ENCODE results near the gene RAF1. TPM values are rescaled to one million over a fixed set of nuclear protein-coding genes. Genes with fewer than 3 reads are reported as not detected.
A peak's percentile ranks its signal among the peaks of the same experiment; 100 is the strongest.
"Not testable (repeated sequence)": the region's sequence is repeated elsewhere in the genome, so short reads cannot be mapped to it uniquely, and the experiment has no call there.

The RAF1 gene
- 61.0 and 61.7 TPM in 2 replicates for total RNA-seq (2014; rRNA removed; shearing (Covaris generic))
- 43.7 and 57.4 TPM in 2 replicates for polyA plus RNA-seq (2015; cell fraction: cytosol; rRNA removed)
- polyA plus RNA-seq (2015; cell fraction: nucleus; rRNA removed) = 110 and 121 TPM in 2 replicates

DNA sequence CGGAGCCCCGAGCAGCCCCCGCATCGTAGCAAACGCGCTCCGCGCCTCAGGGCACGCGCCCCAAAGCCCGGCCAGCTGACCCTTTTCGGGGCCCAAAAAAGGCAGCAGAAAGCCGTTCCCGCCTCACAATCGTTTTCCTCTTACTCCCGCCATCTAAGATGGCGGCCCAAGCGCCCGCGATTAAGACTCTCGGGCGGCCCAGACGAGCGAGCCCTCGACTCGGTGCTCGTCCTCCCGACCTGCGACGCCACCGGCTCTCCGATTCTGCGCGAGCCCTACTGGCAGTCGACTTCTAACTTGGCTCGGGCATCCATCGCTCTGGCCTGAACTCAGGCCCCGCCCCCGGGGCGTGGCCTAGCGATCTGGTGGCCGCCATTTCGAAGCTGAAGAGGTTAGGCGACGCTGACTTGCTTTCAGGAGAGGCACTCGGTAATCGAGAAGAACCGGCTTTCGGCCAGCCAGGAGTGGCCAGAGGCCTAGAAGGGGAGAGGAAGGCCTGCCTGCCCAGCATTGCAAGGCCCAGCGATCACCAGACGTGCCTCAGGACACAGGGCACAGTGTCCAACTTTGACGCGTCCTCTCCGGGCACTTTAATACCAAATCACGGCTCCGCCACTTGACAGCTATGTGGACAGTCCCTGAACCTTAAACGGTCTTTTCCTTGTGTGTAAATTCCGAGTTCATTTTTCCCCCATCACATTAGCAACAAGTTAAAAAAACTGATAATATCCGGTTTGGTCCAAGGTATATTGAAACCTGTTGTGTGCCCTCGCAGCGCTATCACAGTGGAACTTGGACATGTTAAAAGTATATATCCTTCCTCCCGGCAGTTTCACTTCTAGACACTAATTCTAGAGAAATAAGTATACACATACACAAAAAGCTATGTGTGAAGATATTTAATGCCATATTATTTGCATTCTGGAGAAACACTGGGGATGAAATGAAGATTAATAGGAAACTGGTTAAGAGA lies at the start of gene RAF1:
TSS of gene RAF1 (minus strand) at position 182 of the 973 bp plus-strand sequence. CDS start 45,396 bp downstream, outside the sequence.
- DNase-seq (ENCODE audit: low read depth, low spot score) = peak; percentile 97
- in situ Hi-C loops (cut with HindIII; ENCODE audit: low pct_unique_long_range_greater_than_20kb, low sequenced_read_pairs) = no loop called here

DNA sequence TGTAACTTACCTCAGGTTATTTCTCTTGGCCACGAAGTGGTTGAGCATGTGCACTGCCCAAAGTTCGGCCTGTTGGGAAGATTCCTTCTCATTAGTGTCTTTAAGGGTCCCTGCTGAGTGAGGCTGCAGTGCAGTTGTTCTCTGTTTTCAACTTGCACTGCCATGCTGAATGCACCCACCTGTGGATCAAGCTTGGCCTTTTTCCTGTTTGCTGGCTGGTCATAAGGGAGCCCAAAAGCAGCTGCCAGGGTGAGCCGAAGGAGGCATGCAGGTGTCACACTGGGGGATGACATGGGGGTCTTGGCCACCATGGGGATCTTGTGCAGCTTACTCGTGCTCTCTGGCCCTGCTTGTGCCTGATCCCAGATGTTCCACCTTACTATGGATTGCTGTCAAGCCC lies 46.1 kb upstream of the RAF1 start:
- in situ Hi-C loops (cut with HindIII; ENCODE audit: low pct_unique_long_range_greater_than_20kb, low sequenced_read_pairs) = no loop called here
- no peak for DNase-seq (ENCODE audit: low read depth, low spot score)

DNA sequence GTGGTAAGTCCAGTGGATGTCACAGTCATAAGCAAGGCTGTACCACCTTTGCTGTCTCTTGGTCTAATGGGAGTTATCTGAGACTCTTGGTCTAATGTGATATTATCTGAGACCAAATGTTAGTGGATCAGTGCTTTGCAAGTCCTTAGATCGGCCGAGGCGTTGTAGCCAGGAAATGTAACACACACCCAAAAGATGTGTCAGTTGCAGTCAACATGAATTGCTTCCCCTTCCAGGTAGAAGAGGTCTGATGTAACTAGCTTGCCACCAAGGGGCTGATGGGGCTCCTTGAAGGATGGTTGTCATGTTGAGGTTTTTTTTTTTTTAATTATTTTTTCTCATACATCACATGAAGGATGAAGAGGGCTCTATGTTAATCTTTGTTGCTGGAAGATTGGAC lies 45.4 kb upstream of the RAF1 start:
- in situ Hi-C loops (cut with HindIII; ENCODE audit: low pct_unique_long_range_greater_than_20kb, low sequenced_read_pairs) = no loop called here
- DNase-seq (ENCODE audit: low read depth, low spot score) = no peak

DNA sequence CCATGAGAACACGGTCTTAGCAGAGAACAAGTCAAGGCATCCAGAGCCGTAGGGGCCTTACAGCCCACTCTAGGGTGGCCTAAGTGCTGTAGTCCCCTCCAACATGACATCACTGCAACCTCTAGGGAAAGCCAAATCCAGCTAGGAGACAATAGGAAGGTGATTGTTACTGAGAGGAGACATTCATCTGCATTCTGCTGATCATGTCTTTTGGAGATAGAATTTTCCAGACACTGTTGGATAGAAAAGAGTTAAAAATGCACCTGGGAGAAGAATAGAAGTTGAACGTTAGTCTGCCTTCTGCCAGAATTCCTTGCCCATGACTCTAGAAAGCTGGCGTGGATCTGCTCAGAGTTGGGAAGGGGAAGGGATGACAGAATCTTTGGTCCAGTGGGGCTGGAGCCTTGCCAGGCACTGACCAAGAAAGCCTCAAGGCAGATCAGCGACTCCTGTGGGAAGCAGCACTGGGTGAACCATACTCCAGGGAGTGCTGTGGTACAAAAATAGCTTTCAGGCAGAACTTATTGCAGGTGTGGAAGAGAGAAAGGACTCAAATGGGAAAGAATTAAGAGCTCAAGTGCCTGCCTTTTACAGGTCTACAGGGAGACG lies 44.8 kb upstream of the RAF1 start:
- in situ Hi-C loops (cut with HindIII; ENCODE audit: low pct_unique_long_range_greater_than_20kb, low sequenced_read_pairs) = no loop called here
- peak; percentile 37 for DNase-seq (ENCODE audit: low read depth, low spot score)

DNA sequence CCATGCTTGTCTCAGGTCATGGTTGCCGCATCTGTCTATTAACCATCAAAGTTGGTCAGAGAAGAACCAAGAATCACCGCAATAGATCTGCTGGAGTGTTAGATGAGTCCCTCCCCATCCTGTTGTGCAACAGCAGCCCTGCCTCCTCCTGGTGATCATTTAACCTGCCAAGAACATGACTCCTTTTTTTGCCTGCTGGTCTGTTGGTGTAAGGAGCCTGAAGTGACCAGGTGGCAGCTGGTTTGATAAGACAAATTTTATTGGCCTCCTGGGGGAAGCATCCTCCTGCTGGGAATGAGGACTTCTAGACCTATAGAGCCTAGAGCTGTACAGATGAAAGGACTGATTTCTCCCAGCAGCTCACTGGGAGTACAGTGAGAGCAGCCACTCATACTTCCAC lies 43.5 kb upstream of the RAF1 start:
- in situ Hi-C loops (cut with HindIII; ENCODE audit: low pct_unique_long_range_greater_than_20kb, low sequenced_read_pairs) = no loop called here
- no peak for DNase-seq (ENCODE audit: low read depth, low spot score)

DNA sequence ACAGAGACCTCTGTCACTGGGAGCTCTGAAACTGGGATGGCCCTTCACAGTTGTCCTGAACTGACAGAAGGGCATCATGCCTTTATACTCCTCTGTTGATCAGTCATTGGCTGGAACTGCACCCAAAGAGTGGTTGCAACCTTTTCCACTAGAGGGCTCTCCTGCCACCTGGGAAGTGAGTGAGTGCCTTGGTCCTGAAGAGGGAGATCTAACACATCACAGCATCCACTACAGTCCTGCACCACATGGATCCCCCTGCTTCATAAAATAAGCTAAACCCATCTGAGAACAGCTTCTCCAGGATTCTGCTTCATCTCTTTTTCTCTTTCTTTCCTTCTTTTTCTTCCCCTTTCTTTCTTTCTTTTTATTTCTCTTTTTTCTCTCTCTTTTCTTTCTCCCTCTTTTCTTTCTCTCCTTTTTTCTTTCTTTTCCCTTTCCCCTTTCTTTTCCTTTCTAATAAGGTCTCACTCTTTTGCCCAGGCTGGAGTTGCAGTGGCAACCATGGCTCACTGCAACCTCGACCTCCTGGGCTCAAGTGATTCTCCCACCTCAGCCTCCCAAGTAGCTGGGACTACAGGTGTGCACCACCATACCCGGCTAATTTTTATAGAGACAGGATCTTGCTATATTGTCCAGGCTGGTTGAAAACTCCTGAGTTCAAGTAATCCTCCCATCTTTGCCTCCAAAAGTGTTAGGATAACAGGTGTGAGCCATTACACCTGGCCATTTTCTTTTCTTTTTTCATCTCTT lies 42.8 kb upstream of the RAF1 start:
- DNase-seq (ENCODE audit: low read depth, low spot score) = peak; percentile 92
- in situ Hi-C loops (cut with HindIII; ENCODE audit: low pct_unique_long_range_greater_than_20kb, low sequenced_read_pairs) = no loop called here

DNA sequence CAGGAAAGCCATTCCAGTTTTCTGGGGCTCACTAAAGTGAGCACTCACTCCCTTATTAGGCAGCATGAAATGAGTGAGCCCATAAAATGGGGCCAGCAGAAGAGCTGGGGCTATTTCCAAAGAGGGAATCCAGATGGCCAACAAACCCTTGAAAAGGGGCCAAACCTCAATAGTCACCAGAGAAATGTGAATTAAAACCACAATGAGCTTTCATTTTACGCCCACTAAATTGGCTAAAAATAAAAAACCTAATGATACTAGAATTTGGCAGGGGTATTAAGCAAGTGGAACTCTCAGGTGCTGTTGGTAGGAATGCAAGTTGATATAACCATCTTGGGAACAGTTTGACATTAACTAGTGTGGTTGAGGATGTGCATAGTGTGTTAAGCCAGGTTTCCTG lies 42.1 kb upstream of the RAF1 start:
- DNase-seq (ENCODE audit: low read depth, low spot score) = no peak
- in situ Hi-C loops (cut with HindIII; ENCODE audit: low pct_unique_long_range_greater_than_20kb, low sequenced_read_pairs) = no loop called here

DNA sequence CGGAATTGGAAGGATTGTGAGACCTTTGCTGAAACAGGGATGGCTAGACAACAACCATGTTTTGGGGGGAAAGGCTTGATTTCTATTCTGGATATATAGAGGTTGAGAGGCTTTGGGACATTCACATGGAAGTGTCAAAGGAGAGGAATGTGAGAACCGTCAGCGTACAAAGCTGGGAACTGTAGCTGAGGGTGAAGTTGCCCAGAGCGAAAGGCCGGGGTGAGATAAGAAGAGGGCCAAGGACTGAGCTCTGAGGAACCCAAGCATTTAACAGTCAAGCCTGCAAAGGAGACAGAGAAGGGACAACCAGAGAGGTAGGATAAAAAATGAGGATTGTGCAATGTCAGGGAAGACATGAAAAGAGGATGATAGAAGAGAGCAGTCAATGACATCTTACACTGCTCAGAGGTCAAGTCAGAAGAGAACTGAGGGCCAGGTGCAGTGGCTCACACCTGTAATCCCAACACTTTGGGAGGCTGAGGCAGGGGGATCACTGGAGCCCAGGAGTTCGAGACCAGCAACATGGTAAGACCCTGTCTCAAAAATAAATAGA lies 41.5 kb upstream of the RAF1 start:
- DNase-seq (ENCODE audit: low read depth, low spot score) = no peak
- in situ Hi-C loops (cut with HindIII; ENCODE audit: low pct_unique_long_range_greater_than_20kb, low sequenced_read_pairs) = no loop called here

DNA sequence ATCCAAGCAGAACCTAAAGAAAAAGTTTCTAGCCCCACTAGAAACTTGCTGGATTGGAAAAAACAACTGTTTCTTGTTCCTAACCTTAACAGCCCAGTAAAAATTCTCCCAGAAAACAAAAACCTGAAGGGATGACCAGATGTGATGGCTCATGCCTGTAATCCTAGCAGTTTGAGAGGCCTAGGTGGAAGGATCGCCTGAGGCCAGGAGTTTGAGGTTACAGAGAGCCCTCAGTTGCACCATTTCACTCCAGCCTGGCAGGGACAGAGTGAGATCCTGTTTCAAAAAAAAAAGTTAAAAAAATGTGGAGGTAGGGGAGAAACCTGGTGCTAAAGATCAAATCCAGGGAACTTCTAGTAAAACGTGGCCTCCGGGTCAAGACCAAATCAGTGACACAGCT lies 38.6 kb upstream of the RAF1 start:
- in situ Hi-C loops (cut with HindIII; ENCODE audit: low pct_unique_long_range_greater_than_20kb, low sequenced_read_pairs) = no loop called here
- DNase-seq (ENCODE audit: low read depth, low spot score) = no peak

DNA sequence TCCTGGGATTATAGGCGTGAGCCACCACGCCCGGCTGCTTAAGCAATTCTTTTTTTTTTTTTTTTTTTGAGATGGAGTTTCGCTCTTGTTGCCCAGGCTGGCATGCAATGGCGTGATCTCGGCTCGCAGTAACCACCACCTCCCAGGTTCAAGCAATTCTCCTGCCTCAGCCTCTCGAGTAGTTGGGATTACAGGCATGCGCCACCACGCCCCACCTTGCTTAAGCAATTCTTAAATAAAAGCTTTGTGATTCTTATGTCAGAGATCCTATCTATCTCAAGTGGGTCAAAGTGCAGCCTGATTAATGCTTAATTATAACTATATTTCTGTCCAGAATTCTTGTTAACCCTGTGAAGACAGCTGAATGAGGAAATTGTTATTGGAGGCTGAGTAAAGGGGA lies 37.7 kb upstream of the RAF1 start:
- in situ Hi-C loops (cut with HindIII; ENCODE audit: low pct_unique_long_range_greater_than_20kb, low sequenced_read_pairs); DNase-seq (ENCODE audit: low read depth, low spot score): not testable (repeated sequence)

DNA sequence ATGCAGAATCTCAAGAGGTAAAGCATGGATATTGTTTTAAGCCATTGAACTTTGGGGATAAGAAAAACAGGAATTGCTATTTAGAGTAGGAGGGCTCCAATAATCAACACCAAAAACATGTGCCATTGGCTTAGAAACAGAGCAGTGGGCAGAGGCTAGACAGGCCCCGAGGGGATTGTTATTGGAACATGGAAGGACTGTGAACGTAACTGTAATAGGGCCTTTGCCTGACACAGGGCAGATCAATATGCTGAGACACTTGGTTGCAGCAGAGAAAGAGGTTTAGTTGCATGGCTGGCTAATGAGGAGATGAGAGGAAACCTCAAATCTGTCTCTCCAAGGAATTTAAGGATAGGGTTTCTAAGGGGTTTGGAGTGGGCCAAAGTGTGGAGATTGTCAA lies 36.9 kb upstream of the RAF1 start:
- no peak for DNase-seq (ENCODE audit: low read depth, low spot score)
- in situ Hi-C loops (cut with HindIII; ENCODE audit: low pct_unique_long_range_greater_than_20kb, low sequenced_read_pairs) = no loop called here

DNA sequence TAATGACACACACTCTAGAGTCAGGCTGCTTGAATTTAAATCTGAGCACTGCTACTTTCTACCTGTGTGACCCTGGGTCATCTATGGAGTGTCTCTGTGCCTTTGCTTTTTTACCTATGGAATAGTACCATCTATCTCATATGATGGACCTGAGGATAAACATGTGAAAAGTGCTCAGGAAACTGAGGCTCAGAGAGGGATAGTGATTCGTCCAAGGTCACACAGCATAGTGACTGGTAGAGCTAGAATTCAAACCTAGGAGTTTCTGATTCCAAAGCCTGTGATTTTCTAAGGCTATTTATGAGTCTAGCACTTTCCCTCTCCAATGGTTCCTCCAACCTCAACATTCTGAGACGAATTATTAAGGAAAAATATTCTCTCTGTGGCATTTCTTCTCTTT lies 32.0 kb upstream of the RAF1 start:
- in situ Hi-C loops (cut with HindIII; ENCODE audit: low pct_unique_long_range_greater_than_20kb, low sequenced_read_pairs) = no loop called here
- DNase-seq (ENCODE audit: low read depth, low spot score) = no peak

DNA sequence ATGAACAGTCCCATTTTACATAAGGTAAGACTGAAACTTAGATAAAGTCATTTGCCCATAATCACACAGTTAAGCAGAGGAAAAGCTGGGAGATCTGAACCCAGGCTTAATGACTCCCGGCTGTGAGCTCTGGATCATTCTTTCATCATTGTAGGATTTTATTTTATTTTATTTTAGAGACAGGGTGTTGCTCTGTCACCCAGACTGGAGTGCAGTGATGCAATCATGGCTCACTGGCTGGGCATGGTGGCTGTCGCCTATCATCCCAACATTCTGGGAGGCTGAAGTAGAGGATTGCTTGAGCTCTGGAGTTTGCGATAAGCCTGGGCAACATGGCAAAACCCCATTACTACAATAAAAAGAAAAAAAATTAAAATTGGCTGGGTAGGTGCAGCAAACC lies 31.2 kb upstream of the RAF1 start:
- in situ Hi-C loops (cut with HindIII; ENCODE audit: low pct_unique_long_range_greater_than_20kb, low sequenced_read_pairs) = no loop called here

DNA sequence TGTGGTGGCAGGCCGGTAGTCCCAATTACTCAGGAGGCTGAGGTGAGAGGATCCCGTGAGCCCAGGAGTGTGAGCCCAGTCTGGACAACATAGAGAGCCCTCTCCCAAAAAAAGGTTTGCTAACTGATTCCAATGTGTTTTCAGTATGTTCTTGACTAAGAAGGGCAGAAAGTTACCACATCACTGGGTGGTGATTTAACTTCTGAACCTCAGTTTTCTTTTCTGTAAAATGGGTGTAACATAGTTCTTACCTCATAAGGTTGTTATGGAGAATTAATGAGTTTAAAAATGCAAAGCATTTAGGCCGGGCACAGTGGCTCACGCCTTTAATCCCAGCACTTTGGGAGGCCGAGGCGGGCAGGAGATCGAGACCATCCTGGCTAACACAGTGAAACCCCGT lies 28.5 kb upstream of the RAF1 start:
- DNase-seq (ENCODE audit: low read depth, low spot score) = no peak
- in situ Hi-C loops (cut with HindIII; ENCODE audit: low pct_unique_long_range_greater_than_20kb, low sequenced_read_pairs) = no loop called here

More for the DNA sequence above, 31.2 kb upstream of the RAF1 start:
- no peak for DNase-seq (ENCODE audit: low read depth, low spot score)

DNA sequence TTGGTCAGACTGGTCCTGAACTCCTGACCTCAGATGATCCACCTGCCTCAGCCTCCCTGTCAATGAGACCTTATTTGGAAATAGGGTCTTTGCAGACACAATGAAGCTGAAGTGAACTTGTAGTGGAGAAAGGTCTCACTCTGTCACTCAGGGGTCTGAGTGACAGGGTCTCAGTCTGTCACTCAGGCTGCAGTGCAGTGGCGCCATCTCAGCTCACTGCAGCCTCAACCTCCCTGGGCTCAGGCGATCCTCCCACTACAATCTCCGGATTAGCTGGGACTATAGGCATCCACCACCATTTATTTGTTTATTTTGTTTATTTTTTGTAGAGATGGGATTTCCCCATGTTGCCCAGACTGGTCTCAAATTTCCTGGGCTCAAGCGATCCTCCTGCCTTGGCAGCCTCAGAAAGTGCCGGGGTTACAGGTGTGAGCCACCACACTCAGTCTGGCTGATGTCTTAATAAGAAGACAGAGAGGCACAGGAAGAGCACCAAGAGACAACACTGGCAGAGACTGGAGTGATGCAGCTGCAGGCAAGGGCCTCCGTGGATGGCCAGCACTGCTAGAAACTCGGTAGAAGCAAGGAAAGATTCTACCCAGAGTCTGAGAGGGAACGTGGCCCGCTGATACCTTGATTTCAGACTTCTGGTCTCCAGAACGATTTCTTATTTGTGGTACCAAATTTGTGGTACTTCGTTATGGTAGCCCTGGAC lies 26.2 kb upstream of the RAF1 start:
- DNase-seq (ENCODE audit: low read depth, low spot score) = no peak
- in situ Hi-C loops (cut with HindIII; ENCODE audit: low pct_unique_long_range_greater_than_20kb, low sequenced_read_pairs) = no loop called here

DNA sequence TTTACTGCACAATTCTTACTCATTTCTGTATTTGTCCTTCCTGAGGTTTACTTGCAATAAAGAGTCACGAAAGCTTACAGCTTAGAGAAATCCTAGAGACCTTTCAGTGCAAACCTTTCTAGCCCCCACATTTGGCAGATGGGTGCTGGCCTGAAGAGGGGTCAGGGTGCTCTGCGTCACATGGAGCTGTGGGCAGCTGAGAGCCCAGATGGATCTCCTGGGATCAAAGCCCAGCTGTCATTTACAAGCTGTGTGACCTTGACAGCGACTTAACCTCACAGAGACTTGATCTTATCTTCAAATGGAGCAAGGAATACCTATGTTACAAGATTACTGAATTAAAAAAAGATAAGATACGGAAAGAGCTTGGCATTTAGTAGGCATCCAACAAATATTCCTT lies 24.0 kb upstream of the RAF1 start:
- DNase-seq (ENCODE audit: low read depth, low spot score) = no peak
- in situ Hi-C loops (cut with HindIII; ENCODE audit: low pct_unique_long_range_greater_than_20kb, low sequenced_read_pairs) = no loop called here

DNA sequence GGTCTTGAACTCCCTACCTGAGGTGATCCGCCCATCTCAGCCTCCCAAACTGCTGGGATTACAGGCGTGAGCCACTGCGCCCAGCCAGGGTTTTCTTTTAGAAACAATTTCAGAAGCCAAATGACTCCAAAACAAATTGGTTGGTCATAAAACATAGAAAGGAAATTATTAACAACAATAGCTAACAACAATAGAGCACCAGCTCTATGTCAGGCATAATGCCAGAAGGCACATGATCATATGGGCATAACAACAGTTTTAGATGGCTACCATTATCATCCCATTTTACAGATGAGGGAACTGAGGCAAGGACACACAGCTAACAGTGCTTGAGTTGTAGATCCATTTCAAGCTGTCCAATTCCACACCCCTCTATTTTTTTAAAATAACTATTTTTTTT lies 22.2 kb upstream of the RAF1 start:
- no peak for DNase-seq (ENCODE audit: low read depth, low spot score)
- in situ Hi-C loops (cut with HindIII; ENCODE audit: low pct_unique_long_range_greater_than_20kb, low sequenced_read_pairs) = no loop called here

Data from SK-MEL-5 (cell line).